ENCODE results near the gene CROCC. TPM values are rescaled to one million over a fixed set of nuclear protein-coding genes. Genes with fewer than 3 reads are reported as not detected.

The CROCC gene
- total RNA-seq, 1 donor from 2014 or later, result 27.0 TPM

DNA sequence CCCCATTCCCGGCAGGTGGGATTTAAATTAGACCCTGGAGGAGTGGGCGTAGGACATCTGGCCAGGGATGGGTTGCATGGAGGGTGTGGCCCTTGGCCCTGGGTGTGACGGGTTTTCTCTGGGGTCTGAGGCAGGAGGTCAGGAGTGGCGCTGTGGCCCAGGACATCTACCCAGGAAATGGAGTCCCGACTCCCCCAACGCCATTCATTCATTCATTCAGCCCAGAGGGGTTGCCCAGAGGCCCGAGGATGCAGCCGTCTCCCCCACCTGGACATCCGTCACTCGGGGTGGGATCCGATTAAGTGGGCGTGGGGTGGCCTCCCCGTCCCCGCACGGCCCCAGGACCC, 89.3 kb downstream of the CROCC start:
- Histone ChIP-seq H3K9me3 (no peaks in the 10 kb centered on the region), H3K4me1 (peaks cover 13 to 14% of the 10 kb centered on the region in 2 donors), H3K27ac (no peak overlapping the region), H3K36me3 (no peaks in the 10 kb centered on the region), H3K27me3 (no peaks in the 10 kb centered on the region), H3K4me3 (peak overlapping the region; percentile 84 to 90)
- intact Hi-C loops (cut with DNase I), result loop anchor here (1.0 kb wide), 1 partner anchor 48 kb away; no protein-coding TSS in a partner anchor
- no peak for DNase-seq (ENCODE audit: low spot score in 2 of 2)
- no peak for TF ChIP-seq CTCF (IDR thresholded peaks at IDR 0.05)

DNA sequence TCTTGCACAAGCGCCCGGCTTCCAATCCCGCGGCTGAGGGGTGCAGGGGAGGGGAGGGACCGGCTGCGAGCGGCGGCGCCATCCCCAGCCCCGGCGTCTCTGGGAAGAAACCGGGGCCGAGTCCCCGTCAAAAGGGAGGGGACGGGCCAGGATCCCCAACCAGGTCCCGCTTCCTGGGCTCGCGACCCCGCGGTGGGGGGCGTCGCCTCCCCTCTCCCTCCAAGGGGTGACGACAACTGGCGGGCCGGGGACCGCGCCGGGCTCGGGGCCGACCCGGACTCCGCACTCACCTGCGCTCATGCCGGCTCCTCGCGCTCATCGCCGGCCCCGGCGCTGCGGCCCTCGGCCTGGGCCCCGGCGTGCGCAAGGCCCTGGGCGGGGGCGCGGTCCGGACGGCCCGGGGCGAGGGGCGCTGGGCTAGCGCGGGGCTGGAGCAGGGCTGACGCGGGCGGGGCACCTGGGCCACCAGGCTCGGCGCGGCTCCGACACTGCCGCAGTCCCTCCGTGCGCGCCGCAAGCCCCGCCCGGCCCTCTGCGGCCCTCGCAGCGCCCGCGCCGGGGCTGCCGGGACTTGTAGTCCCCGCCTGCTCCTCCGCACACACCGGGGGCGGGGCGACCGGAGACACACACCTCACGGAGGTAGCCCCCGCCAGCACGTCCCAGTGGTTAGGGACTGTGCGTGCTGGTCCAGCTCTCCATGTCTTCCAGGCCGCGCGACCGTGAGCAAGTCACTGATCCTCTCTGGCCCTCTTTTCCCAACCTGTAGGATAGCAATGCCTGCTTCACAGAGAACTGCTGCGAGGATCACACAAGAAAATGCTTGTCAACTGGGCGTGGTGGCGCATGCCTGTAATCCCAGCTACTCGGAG, 89.9 kb downstream of the CROCC start, which contains the start of gene ATP13A2:
Gene ATP13A2, minus strand, starts transcription at position 490 of the 869 bp plus-strand sequence. Its CDS starts 190 bp downstream, at position 300.
- H3K9me3 ChIP-seq, result no peaks in the 10 kb centered on the region

GRCh38 chr1:17012775-17013490, 91.2 kb downstream of the CROCC start:
- no peak for TF ChIP-seq CTCF (IDR thresholded peaks at IDR 0.05)
- H3K4me3 ChIP-seq, result no peak overlapping the region
- H3K36me3 ChIP-seq, result peaks cover 2 to 4% of the 10 kb centered on the region in 2 donors
- no peaks in the 10 kb centered on the region for H3K27me3 ChIP-seq
- H3K9me3 ChIP-seq, result no peaks in the 10 kb centered on the region
- H3K27ac ChIP-seq, result no peak overlapping the region
- intact Hi-C loops (cut with DNase I), result loop anchor here (2.0 kb wide), 1 partner anchor 40 kb away; no protein-coding TSS in a partner anchor
- DNase-seq (ENCODE audit: low spot score in 2 of 2), result no peak
- H3K4me1 ChIP-seq, result peaks cover 13 to 14% of the 10 kb centered on the region in 2 donors

More for the DNA sequence above, 89.9 kb downstream of the CROCC start, which contains the start of gene ATP13A2:
- no peaks in the 10 kb centered on the region for H3K36me3 ChIP-seq
- no peak for TF ChIP-seq CTCF (IDR thresholded peaks at IDR 0.05)
- intact Hi-C loops (cut with DNase I), result loop anchor here (1.0 to 2.0 kb wide), 2 partner anchors 41 to 48 kb away; no protein-coding TSS in a partner anchor
- DNase-seq (ENCODE audit: low spot score in 2 of 2), result peak; percentile 33 to 87
- H3K4me1 ChIP-seq, result peaks cover 13 to 14% of the 10 kb centered on the region in 2 donors
- no peak within 1 kb of the TSS for H3K27ac ChIP-seq
- peak within 1 kb of the TSS; percentile 84 to 90 for H3K4me3 ChIP-seq
- no peaks in the 10 kb centered on the region for H3K27me3 ChIP-seq

DNA sequence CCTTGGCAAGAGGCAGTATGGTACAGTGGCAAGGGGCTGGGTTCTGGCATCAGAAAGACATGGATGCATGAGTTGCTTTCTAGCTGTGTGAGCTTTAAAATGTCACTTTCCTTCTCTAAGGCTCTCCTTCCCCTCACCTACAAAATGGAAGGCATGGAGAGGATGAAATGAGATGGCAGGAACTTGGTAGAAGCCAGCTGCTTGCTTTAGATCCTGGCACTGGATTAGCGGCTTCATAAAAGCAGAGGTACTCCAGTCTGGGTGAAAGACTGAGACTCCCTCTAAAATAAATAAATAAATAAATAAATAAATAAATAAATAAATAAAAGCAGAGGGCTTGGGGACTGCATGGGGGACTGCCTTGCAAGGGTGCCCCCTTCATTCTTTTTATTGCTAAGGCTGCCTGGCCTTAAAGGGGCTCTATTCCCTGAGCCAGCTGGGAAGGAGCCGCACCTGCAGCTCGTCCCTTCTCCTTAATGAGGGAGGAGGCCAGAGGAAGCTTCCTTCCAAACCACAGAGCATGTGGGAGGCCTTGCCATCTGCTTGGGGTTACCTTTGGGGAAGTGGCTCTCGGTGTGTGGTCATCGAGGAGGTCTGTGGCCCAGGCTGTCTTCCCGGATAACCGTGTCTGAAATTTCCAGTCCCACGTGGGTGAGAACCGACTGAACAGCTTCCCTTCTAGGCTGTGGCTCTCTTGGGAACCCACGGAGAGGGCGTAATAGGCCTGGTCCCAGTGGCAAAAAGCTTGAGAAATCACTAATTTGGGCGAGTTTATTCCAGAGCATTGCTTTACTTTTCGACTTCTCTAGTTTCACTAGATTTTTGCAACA, 92.0 kb downstream of the CROCC start:
- intact Hi-C loops (cut with DNase I), result loop anchor here (2.0 kb wide), 1 partner anchor 39 kb away; no protein-coding TSS in a partner anchor
- TF ChIP-seq CTCF (IDR thresholded peaks at IDR 0.05), result no peak
- peaks cover 7 to 11% of the 10 kb centered on the region in 2 donors for H3K36me3 ChIP-seq
- peak in 1 of 2 donors; percentile 61 for DNase-seq (ENCODE audit: low spot score in 2 of 2)
- no peak overlapping the region for H3K27ac ChIP-seq
- H3K4me1 ChIP-seq, result peaks cover 13 to 14% of the 10 kb centered on the region in 2 donors
- H3K9me3 ChIP-seq, result no peaks in the 10 kb centered on the region
- no peaks in the 10 kb centered on the region for H3K27me3 ChIP-seq
- no peak overlapping the region for H3K4me3 ChIP-seq
